ENCODE measurements around the gene RALGPS1.

DNA sequence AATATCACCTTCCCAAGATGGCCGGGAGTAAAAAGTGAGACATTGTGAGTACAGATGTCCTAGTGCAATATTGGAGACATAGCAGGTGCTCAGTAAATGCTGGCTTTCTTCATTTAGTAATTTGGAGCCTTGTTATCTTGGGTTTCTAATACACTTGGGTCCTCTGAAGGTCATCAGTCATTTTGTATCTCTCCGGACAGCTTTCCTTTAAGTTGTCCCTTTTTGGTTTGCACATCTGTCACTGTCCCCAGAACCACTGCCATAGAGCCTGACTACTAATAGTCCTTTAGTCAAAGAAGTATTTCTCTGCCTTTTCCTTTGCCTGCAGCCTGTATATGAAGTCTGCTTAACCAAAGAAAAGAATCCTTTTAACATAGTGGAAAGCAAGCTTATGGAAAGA, 215.7 kb downstream of the RALGPS1 start:
- TF ChIP-seq, protein P1, sequence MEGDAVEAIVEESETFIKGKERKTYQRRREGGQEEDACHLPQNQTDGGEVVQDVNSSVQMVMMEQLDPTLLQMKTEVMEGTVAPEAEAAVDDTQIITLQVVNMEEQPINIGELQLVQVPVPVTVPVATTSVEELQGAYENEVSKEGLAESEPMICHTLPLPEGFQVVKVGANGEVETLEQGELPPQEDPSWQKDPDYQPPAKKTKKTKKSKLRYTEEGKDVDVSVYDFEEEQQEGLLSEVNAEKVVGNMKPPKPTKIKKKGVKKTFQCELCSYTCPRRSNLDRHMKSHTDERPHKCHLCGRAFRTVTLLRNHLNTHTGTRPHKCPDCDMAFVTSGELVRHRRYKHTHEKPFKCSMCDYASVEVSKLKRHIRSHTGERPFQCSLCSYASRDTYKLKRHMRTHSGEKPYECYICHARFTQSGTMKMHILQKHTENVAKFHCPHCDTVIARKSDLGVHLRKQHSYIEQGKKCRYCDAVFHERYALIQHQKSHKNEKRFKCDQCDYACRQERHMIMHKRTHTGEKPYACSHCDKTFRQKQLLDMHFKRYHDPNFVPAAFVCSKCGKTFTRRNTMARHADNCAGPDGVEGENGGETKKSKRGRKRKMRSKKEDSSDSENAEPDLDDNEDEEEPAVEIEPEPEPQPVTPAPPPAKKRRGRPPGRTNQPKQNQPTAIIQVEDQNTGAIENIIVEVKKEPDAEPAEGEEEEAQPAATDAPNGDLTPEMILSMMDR (IDR thresholded peaks at IDR 0.05) = no peak
- no peak for TF ChIP-seq POLR2AphosphoS5 (IDR thresholded peaks at IDR 0.05)
- no peak for TF ChIP-seq POLR2A (IDR thresholded peaks at IDR 0.05; ENCODE audit: low read depth)
